ENCODE results near the gene DDX27.
"Not testable (repeated sequence)": the region's sequence is repeated elsewhere in the genome, so short reads cannot be mapped to it uniquely, and the experiment has no call there.

DDX27 gene

GRCh38 chr20:49219091-49219923, at the start of gene DDX27:
TSS of gene DDX27 (plus strand) at chr20:49219416. CDS start at chr20:49219449, 33 bp downstream.
- DNase-seq (ENCODE audit: low spot score) = peak; percentile 98

GRCh38 chr20:49169547-49169946, 49.7 kb upstream of the DDX27 start:
- no peak for DNase-seq (ENCODE audit: low spot score)

GRCh38 chr20:49170714-49171113, 48.5 kb upstream of the DDX27 start:
- no peak for DNase-seq (ENCODE audit: low spot score)

- no peak for DNase-seq (ENCODE audit: low spot score)
Measured at GRCh38 chr20:49171909-49172308, 47.3 kb upstream of the DDX27 start.

- DNase-seq (ENCODE audit: low spot score) = no peak
Measured at GRCh38 chr20:49172413-49172812, 46.8 kb upstream of the DDX27 start.

- no peak for DNase-seq (ENCODE audit: low spot score)
Measured at GRCh38 chr20:49174183-49174582, 45.0 kb upstream of the DDX27 start.

- DNase-seq (ENCODE audit: low spot score) = no peak
Measured at GRCh38 chr20:49179368-49180277, 39.6 kb upstream of the DDX27 start.

- no peak for DNase-seq (ENCODE audit: low spot score)
Measured at GRCh38 chr20:49181265-49181877, 37.8 kb upstream of the DDX27 start.

GRCh38 chr20:49183444-49183843, 35.8 kb upstream of the DDX27 start:
- no peak for DNase-seq (ENCODE audit: low spot score)

GRCh38 chr20:49184084-49184501, 35.1 kb upstream of the DDX27 start:
- DNase-seq (ENCODE audit: low spot score) = not testable (repeated sequence)

- DNase-seq (ENCODE audit: low spot score) = no peak
Measured at GRCh38 chr20:49184691-49185070, 34.5 kb upstream of the DDX27 start.

GRCh38 chr20:49185071-49185761, 34.0 kb upstream of the DDX27 start:
- no peak for DNase-seq (ENCODE audit: low spot score)

GRCh38 chr20:49186535-49187329, 32.5 kb upstream of the DDX27 start:
- DNase-seq (ENCODE audit: low spot score) = peak; percentile 53

- no peak for DNase-seq (ENCODE audit: low spot score)
Measured at GRCh38 chr20:49187330-49187850, 31.8 kb upstream of the DDX27 start.

GRCh38 chr20:49187851-49188641, 31.2 kb upstream of the DDX27 start, which contains the start of gene STAU1:
TSS of gene STAU1 (minus strand) at chr20:49188334. CDS start at chr20:49166201, 22,133 bp downstream.
- peak; percentile 96 for DNase-seq (ENCODE audit: low spot score)

GRCh38 chr20:49192944-49193518, 26.2 kb upstream of the DDX27 start:
- not testable (repeated sequence) for DNase-seq (ENCODE audit: low spot score)

- DNase-seq (ENCODE audit: low spot score) = no peak
Measured at GRCh38 chr20:49199729-49200293, 19.4 kb upstream of the DDX27 start.

GRCh38 chr20:49203011-49203410, 16.2 kb upstream of the DDX27 start:
- no peak for DNase-seq (ENCODE audit: low spot score)

- no peak for DNase-seq (ENCODE audit: low spot score)
Measured at GRCh38 chr20:49203746-49204145, 15.5 kb upstream of the DDX27 start.
